PC-3 (cell line): Measurements from ENCODE around the gene NOTO. TPM values are rescaled to one million over a fixed set of nuclear protein-coding genes. Genes with fewer than 3 reads are reported as not detected.

Experiments
- ATAC-seq: fragments of 200-7000 bp; cut with Tn5 transposase; 2 replicates; pipeline ENCODE4 v1.9.1; 2020; ENCODE audit warnings: mild to moderate bottlenecking, moderate library complexity
- BruUV-seq: library from RNA; stranded (reverse); fragments of 400-500 nt; replicated peaks from 2 replicates; lab custom pipeline; 2021; lab: Mats Ljungman, UMichigan
- CTCF ChIA-PET: fragments of 300-600 bp; sonication (Branson Sonifier 250); formaldehyde crosslinking; loops from one replicate; lab custom pipeline; 2022; ENCODE audit warnings: antibody characterized with exemption; lab: Charles Lee
- POLR2A ChIA-PET: fragments of 300-600 bp; sonication (Branson Sonifier 250); formaldehyde crosslinking; loops from one replicate; lab custom pipeline; 2022; ENCODE audit warnings: antibody characterized with exemption; ENCODE audit not compliant: unreplicated experiment; lab: Charles Lee
- DNase-seq: peaks from one replicate; pipeline ENCODE4 v3.0.0-alpha.2; 2015
- H2AFZ ChIP-seq: fragments of 300-600 bp; sonication (generic); 2 replicates; pipeline ENCODE4 v1.6.0; 2016; ENCODE audit warnings: antibody characterized with exemption, low read length
- H3F3A ChIP-seq: fragments of 300-600 bp; sonication (generic); one replicate; pipeline ENCODE4 v1.6.0; 2017; ENCODE audit warnings: antibody characterized with exemption, low read length, control low read depth, mild to moderate bottlenecking; ENCODE audit not compliant: unreplicated experiment
- H3K27ac ChIP-seq: fragments of 300-600 bp; sonication (generic); 2 replicates; pipeline ENCODE4 v1.5.1; 2016; ENCODE audit warnings: mild to moderate bottlenecking, low read length
- H3K27me3 ChIP-seq: fragments of 300-600 bp; sonication (generic); 2 replicates; pipeline ENCODE4 v1.6.1; 2016; ENCODE audit warnings: low read length, mixed read lengths
- H3K36me3 ChIP-seq: fragments of 300-600 bp; sonication (generic); 2 replicates; pipeline ENCODE4 v1.6.1; 2016; ENCODE audit warnings: low read depth, mixed run types, low read length, mixed read lengths
- H3K4me1 ChIP-seq: fragments of 300-600 bp; sonication (generic); 2 replicates; pipeline ENCODE4 v1.5.1; 2016; ENCODE audit warnings: low read length; ENCODE audit not compliant: insufficient read depth
- H3K4me2 ChIP-seq: fragments of 300-600 bp; sonication (generic); 2 replicates; pipeline ENCODE4 v1.6.0; 2016; ENCODE audit warnings: low read length
- H3K4me3 ChIP-seq: fragments of 300-600 bp; sonication (generic); 2 replicates; pipeline ENCODE4 v1.5.1; 2016; ENCODE audit warnings: mild to moderate bottlenecking, low read length, mixed read lengths
- H3K79me2 ChIP-seq: fragments of 300-600 bp; sonication (generic); 2 replicates; pipeline ENCODE4 v1.6.1; 2017; ENCODE audit warnings: low read length, mixed read lengths
- H3K9ac ChIP-seq: fragments of 300-600 bp; sonication (generic); 2 replicates; pipeline ENCODE4 v1.6.0; 2016; ENCODE audit warnings: mild to moderate bottlenecking, low read length
- H3K9me2 ChIP-seq: fragments of 300-600 bp; sonication (generic); replicated peaks from 2 replicates; pipeline ENCODE4 v1.6.1; 2016; ENCODE audit warnings: mixed run types, low read length, mixed read lengths
- H3K9me3 ChIP-seq: fragments of 300-600 bp; sonication (generic); 2 replicates; pipeline ENCODE4 v1.6.1; 2016; ENCODE audit warnings: low read length, mixed read lengths
- H4K20me1 ChIP-seq: fragments of 300-600 bp; sonication (generic); 2 replicates; pipeline ENCODE4 v1.6.1; 2016; ENCODE audit warnings: low read length, mixed read lengths
- CTCF ChIP-seq: fragments of 300-600 bp; sonication (generic); conservative IDR thresholded peaks from 2 replicates; pipeline ENCODE4 v1.5.1; 2017; ENCODE audit warnings: antibody characterized with exemption, low read depth, mild to moderate bottlenecking, low read length
- EZH2 ChIP-seq: fragments of 300-600 bp; sonication (generic); IDR thresholded peaks from one replicate; pipeline ENCODE4 v1.6.1; 2017; ENCODE audit warnings: antibody characterized with exemption, mild to moderate bottlenecking, low read length; ENCODE audit not compliant: unreplicated experiment
- EZH2phosphoT487 ChIP-seq: fragments of 300-600 bp; sonication (generic); IDR thresholded peaks from 2 replicates; pipeline ENCODE4 v1.6.1; 2018; ENCODE audit warnings: mild to moderate bottlenecking, antibody characterized with exemption, low read length, borderline replicate concordance
- intact Hi-C: fragments of 100-400 bp; cut with micrococcal nuclease; formaldehyde crosslinking; loops from 2 replicates; pipeline ENCODE4 v1.9.0; 2023
- total RNA-seq: library from RNA; depleted of rRNA; stranded (reverse); fragments of >200 nt; gene quantifications from 2 replicates; pipeline ENCODE4 v1.2.3, GENCODE V29; 2014

NOTO gene
- total RNA-seq, 1 experiment from 2014 or later, result 0.07 TPM

DNA sequence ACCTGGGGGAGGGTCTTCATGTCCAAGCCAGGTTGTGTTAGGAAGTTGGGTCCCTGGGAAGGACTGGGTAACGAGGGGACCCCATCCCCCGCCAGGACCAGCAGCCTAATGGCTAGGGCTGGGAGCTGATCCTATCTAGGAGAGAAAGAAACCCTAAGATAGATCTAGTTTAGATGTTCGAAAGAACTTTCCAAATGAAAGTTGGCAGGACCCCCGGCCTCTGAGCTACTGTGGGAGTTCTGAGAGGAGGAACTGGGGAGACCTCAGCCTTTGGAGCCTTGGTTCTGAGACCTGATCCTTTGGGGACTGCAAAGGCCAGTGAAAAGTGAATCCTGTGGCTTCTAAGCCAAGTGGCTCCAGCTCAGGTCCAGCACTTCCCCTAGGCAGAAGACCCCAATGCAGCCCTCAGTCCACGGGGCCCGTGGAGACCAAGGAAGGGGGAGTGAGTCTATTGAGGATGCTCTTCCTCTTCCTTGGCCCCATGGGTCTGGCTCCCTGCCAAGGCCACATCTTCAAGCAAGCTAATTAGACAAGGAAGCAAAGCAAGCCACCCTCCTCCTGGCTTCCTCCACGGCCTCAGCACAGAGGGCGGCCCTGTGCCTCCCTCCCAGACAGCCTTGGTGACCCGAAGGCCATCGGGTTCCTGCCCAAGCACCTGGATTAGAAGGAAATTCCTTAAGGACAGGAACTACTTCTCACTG is 55.2 kb downstream of the NOTO start:
- Histone ChIP-seq H3K36me3 (peaks cover 10% of the 10 kb centered on the region), H3K4me2 (no peak overlapping the region), H3F3A (no peaks in the 10 kb centered on the region), H3K27ac (no peak overlapping the region), H3K4me3 (no peak overlapping the region), H3K4me1 (no peaks in the 10 kb centered on the region), H4K20me1 (no peaks in the 10 kb centered on the region), H3K9me3 (no peaks in the 10 kb centered on the region), H3K27me3 (no peaks in the 10 kb centered on the region), H3K9me2 (no peaks in the 10 kb centered on the region), H3K79me2 (no peaks in the 10 kb centered on the region), H2AFZ (no peak overlapping the region), H3K9ac (no peak overlapping the region)
- no peak for ATAC-seq
- POLR2A ChIA-PET, result interaction anchor here (0.6 kb wide), 1 partner anchor 17 kb away, joined by 3 read pairs; no protein-coding TSS in a partner anchor
- CTCF ChIA-PET, result interaction anchor here (0.5 kb wide), 1 partner anchor 35 kb away, joined by 11 read pairs; no protein-coding TSS in a partner anchor
- BruUV-seq, result no TSS peak
- DNase-seq, result no peak
- intact Hi-C loops, result no loop called here
- TF ChIP-seq EZH2 (no peak), EZH2phosphoT487 (no peak), CTCF (no peak)

- peaks cover 2% of the 10 kb centered on the region for H3K36me3 ChIP-seq
- H4K20me1 ChIP-seq, result no peaks in the 10 kb centered on the region
- no peaks in the 10 kb centered on the region for H3K9me2 ChIP-seq
- no peak for DNase-seq
- H3F3A ChIP-seq, result no peaks in the 10 kb centered on the region
- no peak overlapping the region for H3K4me3 ChIP-seq
- no peaks in the 10 kb centered on the region for H3K4me1 ChIP-seq
- H3K4me2 ChIP-seq, result no peak overlapping the region
- no peak overlapping the region for H3K9ac ChIP-seq
- H2AFZ ChIP-seq, result no peak overlapping the region
- H3K27ac ChIP-seq, result no peak overlapping the region
- H3K27me3 ChIP-seq, result no peaks in the 10 kb centered on the region
- CTCF ChIA-PET, result no interaction called here
- intact Hi-C loops, result no loop called here
- POLR2A ChIA-PET, result no interaction called here
- no peak for ATAC-seq
- BruUV-seq, result no TSS peak
- no peaks in the 10 kb centered on the region for H3K9me3 ChIP-seq
- TF ChIP-seq CTCF, result no peak
- TF ChIP-seq EZH2phosphoT487, result no peak
- no peak for TF ChIP-seq EZH2
- no peaks in the 10 kb centered on the region for H3K79me2 ChIP-seq
These were observed 56.0 kb downstream of the NOTO start for GRCh38 chr2:73258186-73258912.

GRCh38 chr2:73258913-73259215 is 56.5 kb downstream of the NOTO start:
- H3K9me3 ChIP-seq, result no peaks in the 10 kb centered on the region
- no peak overlapping the region for H2AFZ ChIP-seq
- ChIA-PET CTCF (no interaction called here), POLR2A (no interaction called here)
- TF ChIP-seq EZH2, result no peak
- no peak for TF ChIP-seq CTCF
- no peak for TF ChIP-seq EZH2phosphoT487
- BruUV-seq, result no TSS peak
- no peaks in the 10 kb centered on the region for H3K27me3 ChIP-seq
- no peaks in the 10 kb centered on the region for H3F3A ChIP-seq
- no peak overlapping the region for H3K9ac ChIP-seq
- no peak overlapping the region for H3K27ac ChIP-seq
- no peak overlapping the region for H3K4me3 ChIP-seq
- no peaks in the 10 kb centered on the region for H3K79me2 ChIP-seq
- H3K4me2 ChIP-seq, result no peak overlapping the region
- intact Hi-C loops, result no loop called here
- H3K36me3 ChIP-seq, result no peaks in the 10 kb centered on the region
- no peaks in the 10 kb centered on the region for H3K9me2 ChIP-seq
- no peaks in the 10 kb centered on the region for H4K20me1 ChIP-seq
- H3K4me1 ChIP-seq, result no peaks in the 10 kb centered on the region
- ATAC-seq, result no peak
- DNase-seq, result no peak
